Parathyroid adenoma (tissue), 2 donors: ENCODE results near the gene RCL1.

Source experiments
- H2AFZ ChIP-seq: fragments of 300-600 bp; sonication (generic); one replicate; pipeline ENCODE4 v1.7.0; 2017; ENCODE audit warnings: antibody characterized with exemption, mild to moderate bottlenecking
- H3K27ac ChIP-seq: fragments of 300-600 bp; sonication (generic); one replicate; pipeline ENCODE4 v1.7.0; 2017
- H3K27me3 ChIP-seq: fragments of 300-600 bp; sonication (generic); one replicate; pipeline ENCODE4 v1.7.0; 2017; ENCODE audit warnings: low read length; ENCODE audit not compliant: control insufficient read depth, insufficient read depth
- H3K36me3 ChIP-seq: fragments of 300-600 bp; sonication (generic); one replicate; pipeline ENCODE4 v1.7.0; 2017; ENCODE audit warnings: low read length; ENCODE audit not compliant: control insufficient read depth, insufficient read depth
- H3K4me1 ChIP-seq: fragments of 300-600 bp; sonication (generic); one replicate; pipeline ENCODE4 v1.7.0; 2017; ENCODE audit warnings: control low read depth
- H3K4me2 ChIP-seq: fragments of 300-600 bp; sonication (generic); one replicate; pipeline ENCODE4 v1.7.0; 2017; ENCODE audit warnings: low read length
- H3K4me3 ChIP-seq: fragments of 300-600 bp; sonication (generic); one replicate; pipeline ENCODE4 v1.7.0; 2017; ENCODE audit warnings: low read depth, low read length
- H3K79me2 ChIP-seq: fragments of 300-600 bp; sonication (generic); one replicate; pipeline ENCODE4 v1.7.0; 2017; ENCODE audit warnings: control low read depth
- H3K9ac ChIP-seq: fragments of 300-600 bp; sonication (generic); one replicate; pipeline ENCODE4 v1.7.0; 2017; ENCODE audit warnings: mild to moderate bottlenecking
- H3K9me3 ChIP-seq: fragments of 300-600 bp; sonication (generic); one replicate; pipeline ENCODE4 v1.7.0; 2017; ENCODE audit warnings: low read length; ENCODE audit not compliant: control insufficient read depth
- CTCF ChIP-seq: fragments of 300-600 bp; sonication (generic); IDR thresholded peaks from one replicate; pipeline ENCODE4 v1.7.0; 2017; ENCODE audit warnings: antibody characterized with exemption, mild to moderate bottlenecking
- donor health status: primary hyperparathyroidism.

Gene RCL1

GRCh38 chr9:4762108-4762885, 30.4 kb upstream of the RCL1 start:
- peak; percentile 66 for TF ChIP-seq CTCF
- Histone ChIP-seq H3K9me3 (no peaks in the 10 kb centered on the region), H3K4me3 (peak overlapping the region; percentile 44), H3K27me3 (no peaks in the 10 kb centered on the region), H2AFZ (peak overlapping the region; percentile 53), H3K4me2 (peak overlapping the region; percentile 47), H3K36me3 (no peaks in the 10 kb centered on the region), H3K9ac (no peak overlapping the region), H3K79me2 (no peaks in the 10 kb centered on the region), H3K4me1 (no peaks in the 10 kb centered on the region), H3K27ac (no peak overlapping the region)

GRCh38 chr9:4762886-4763541, 29.7 kb upstream of the RCL1 start:
- peak overlapping the region; percentile 53 for H2AFZ ChIP-seq
- no peak overlapping the region for H3K9ac ChIP-seq
- no peaks in the 10 kb centered on the region for H3K4me1 ChIP-seq
- H3K79me2 ChIP-seq = no peaks in the 10 kb centered on the region
- no peaks in the 10 kb centered on the region for H3K27me3 ChIP-seq
- no peak overlapping the region for H3K27ac ChIP-seq
- peak overlapping the region; percentile 44 for H3K4me3 ChIP-seq
- no peak for TF ChIP-seq CTCF
- no peaks in the 10 kb centered on the region for H3K36me3 ChIP-seq
- H3K9me3 ChIP-seq = no peaks in the 10 kb centered on the region
- H3K4me2 ChIP-seq = peak overlapping the region; percentile 47

- H3K4me2 ChIP-seq = no peak overlapping the region
- TF ChIP-seq CTCF = no peak
- no peak overlapping the region for H2AFZ ChIP-seq
- H3K79me2 ChIP-seq = no peaks in the 10 kb centered on the region
- no peaks in the 10 kb centered on the region for H3K27me3 ChIP-seq
- H3K36me3 ChIP-seq = no peaks in the 10 kb centered on the region
- no peak overlapping the region for H3K27ac ChIP-seq
- no peak overlapping the region for H3K4me3 ChIP-seq
- no peak overlapping the region for H3K9ac ChIP-seq
- H3K9me3 ChIP-seq = no peaks in the 10 kb centered on the region
- no peaks in the 10 kb centered on the region for H3K4me1 ChIP-seq
Observed at GRCh38 chr9:4764033-4764432, 28.7 kb upstream of the RCL1 start.

- Histone ChIP-seq H3K79me2 (no peaks in the 10 kb centered on the region), H3K27ac (no peak overlapping the region), H3K4me2 (no peak overlapping the region), H3K9ac (no peak overlapping the region), H3K27me3 (no peaks in the 10 kb centered on the region), H2AFZ (no peak overlapping the region), H3K4me1 (no peaks in the 10 kb centered on the region), H3K36me3 (no peaks in the 10 kb centered on the region), H3K4me3 (no peak overlapping the region), H3K9me3 (no peaks in the 10 kb centered on the region)
- no peak for TF ChIP-seq CTCF
Observed at GRCh38 chr9:4768681-4769080, 24.1 kb upstream of the RCL1 start.
